RWPE1 (cell line): Measurements from ENCODE around the gene FHOD3.

Experiments used
- CTCF ChIA-PET: fragments of 350-600 bp; sonication (Branson Sonifier 250); formaldehyde crosslinking; extraction: SDS; loops from one replicate; lab custom pipeline; 2021; lab: Yijun Ruan, JAX
- POLR2A ChIA-PET: fragments of 400-600 bp; formaldehyde crosslinking; extraction: SDS; loops from one replicate; lab custom pipeline; 2020; ENCODE audit warnings: antibody characterized with exemption; ENCODE audit not compliant: low non-redundant PET; lab: Yijun Ruan, JAX
- DNase-seq: peaks from one replicate; pipeline ENCODE4 v3.0.0; 2012; ENCODE audit warnings: low spot score
- H3K27ac ChIP-seq: fragments of 450-650 bp; 2 replicates; pipeline ENCODE4 v1.5.1; 2017
- CTCF ChIP-seq: fragments of 450-650 bp; conservative IDR thresholded peaks from 2 replicates; pipeline ENCODE4 v1.5.1; 2017; ENCODE audit warnings: low read depth, mild to moderate bottlenecking

FHOD3 gene

GRCh38 chr18:36652503-36652902, 355.0 kb downstream of the FHOD3 start:
- POLR2A ChIA-PET: no interaction called here
- no peak overlapping the region for H3K27ac ChIP-seq
- CTCF ChIA-PET: interaction anchor here (0.6 kb wide), 1 partner anchor 240 kb away, joined by 5 read pairs; no protein-coding TSS in a partner anchor
- no peak for DNase-seq
- no peak for TF ChIP-seq CTCF

GRCh38 chr18:36653141-36653869, 355.8 kb downstream of the FHOD3 start:
- TF ChIP-seq CTCF: no peak
- ChIA-PET POLR2A (no interaction called here), CTCF (interaction anchor here (0.6 kb wide), 1 partner anchor 1044 kb away, joined by 3 read pairs; no protein-coding TSS in a partner anchor)
- DNase-seq: no peak
- no peak overlapping the region for H3K27ac ChIP-seq

GRCh38 chr18:36653870-36654269, 356.4 kb downstream of the FHOD3 start:
- DNase-seq: no peak
- H3K27ac ChIP-seq: no peak overlapping the region
- no peak for TF ChIP-seq CTCF
- ChIA-PET POLR2A (no interaction called here), CTCF (no interaction called here)

GRCh38 chr18:36655074-36655473, 357.6 kb downstream of the FHOD3 start:
- no peak overlapping the region for H3K27ac ChIP-seq
- ChIA-PET CTCF (no interaction called here), POLR2A (no interaction called here)
- DNase-seq: no peak
- TF ChIP-seq CTCF: no peak

GRCh38 chr18:36655930-36656329, 358.4 kb downstream of the FHOD3 start:
- ChIA-PET POLR2A (no interaction called here), CTCF (no interaction called here)

GRCh38 chr18:36658611-36659010, 361.1 kb downstream of the FHOD3 start:
- TF ChIP-seq CTCF: no peak
- POLR2A ChIA-PET: no interaction called here

More at GRCh38 chr18:36655930-36656329, 358.4 kb downstream of the FHOD3 start:
- DNase-seq: no peak
- H3K27ac ChIP-seq: no peak overlapping the region
- no peak for TF ChIP-seq CTCF

More at GRCh38 chr18:36658611-36659010, 361.1 kb downstream of the FHOD3 start:
- CTCF ChIA-PET: no interaction called here
- no peak overlapping the region for H3K27ac ChIP-seq
- no peak for DNase-seq
